ENCODE measurements around the gene BRF1. TPM values are rescaled to one million over a fixed set of nuclear protein-coding genes. Genes with fewer than 3 reads are reported as not detected.

Gene BRF1
- total RNA-seq, 1 donor from 2014 or later, result 47.7 TPM

GRCh38 chr14:105275267-105275946, 25.4 kb downstream of the BRF1 start:
- TF ChIP-seq CTCF (conservative IDR thresholded peaks at IDR 0.05), result no peak
- Mint-ChIP-seq H3K36me3 (no peaks in the 10 kb centered on the region), H3K27me3 (no peaks in the 10 kb centered on the region), H3K4me1 (ENCODE audit: unreplicated experiment) (peaks cover 9% of the 10 kb centered on the region), H3K9me3 (no peaks in the 10 kb centered on the region), H3K27ac (peak overlapping the region; percentile 31), H3K4me3 (no peak overlapping the region)
- DNase-seq (ENCODE audit: extremely low spot score, unreplicated experiment), result no peak

DNA sequence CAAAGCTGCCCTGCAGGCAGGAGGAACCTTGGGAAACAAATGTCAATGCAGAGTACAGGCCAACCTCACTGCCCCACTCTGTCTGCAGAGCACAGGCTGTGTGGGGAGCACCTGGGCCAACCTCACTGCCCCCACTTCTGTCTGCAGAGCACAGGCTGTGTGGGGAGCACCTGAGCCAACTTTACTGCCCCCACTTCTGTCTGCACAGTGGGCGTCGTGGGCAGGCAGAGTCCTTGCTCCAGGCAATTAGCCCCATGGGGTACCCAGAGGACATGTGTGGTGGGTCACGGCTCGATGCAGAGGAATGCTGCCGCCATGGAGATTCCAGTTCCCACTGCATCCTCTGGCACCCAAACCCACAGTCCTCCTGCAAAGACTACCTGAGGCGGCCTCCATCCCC, 26.2 kb downstream of the BRF1 start:
- Mint-ChIP-seq H3K4me1 (ENCODE audit: unreplicated experiment) (peaks cover 9% of the 10 kb centered on the region), H3K27me3 (no peaks in the 10 kb centered on the region), H3K4me3 (no peak overlapping the region), H3K9me3 (no peaks in the 10 kb centered on the region), H3K36me3 (no peaks in the 10 kb centered on the region), H3K27ac (peak overlapping the region; percentile 31)
- TF ChIP-seq CTCF (conservative IDR thresholded peaks at IDR 0.05), result no peak
- no peak for DNase-seq (ENCODE audit: extremely low spot score, unreplicated experiment)

DNA sequence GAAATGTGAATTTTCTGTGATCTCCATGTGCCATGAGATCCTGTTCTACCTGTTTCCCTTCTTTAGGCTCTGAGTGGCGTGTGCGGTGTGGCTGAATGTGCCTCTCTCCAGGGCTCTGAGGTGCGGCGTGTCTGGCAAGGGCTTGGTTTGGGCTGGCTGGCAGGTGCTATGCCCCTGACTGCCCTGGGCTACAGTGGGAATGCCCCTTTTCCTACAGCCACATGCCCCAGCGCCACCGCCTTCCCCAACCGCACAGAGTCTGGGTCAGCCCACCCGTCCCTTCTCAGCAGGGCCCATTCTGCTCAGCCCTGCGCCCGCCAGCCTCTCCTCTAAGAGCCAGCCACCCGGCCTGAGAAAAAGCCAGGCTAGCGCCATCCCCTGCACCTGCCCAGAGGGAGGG, 27.7 kb downstream of the BRF1 start:
- H3K27me3 Mint-ChIP-seq, result no peaks in the 10 kb centered on the region

GRCh38 chr14:105272623-105273022, 28.2 kb downstream of the BRF1 start:
- no peaks in the 10 kb centered on the region for H3K9me3 Mint-ChIP-seq
- H3K4me1 Mint-ChIP-seq (ENCODE audit: unreplicated experiment), result peaks cover 9% of the 10 kb centered on the region
- no peak for DNase-seq (ENCODE audit: extremely low spot score, unreplicated experiment)

More for the DNA sequence above, 27.7 kb downstream of the BRF1 start:
- H3K4me1 Mint-ChIP-seq (ENCODE audit: unreplicated experiment), result peaks cover 9% of the 10 kb centered on the region
- TF ChIP-seq CTCF (conservative IDR thresholded peaks at IDR 0.05), result no peak
- H3K36me3 Mint-ChIP-seq, result no peaks in the 10 kb centered on the region
- DNase-seq (ENCODE audit: extremely low spot score, unreplicated experiment), result no peak
- H3K27ac Mint-ChIP-seq, result peak overlapping the region; percentile 82
- H3K9me3 Mint-ChIP-seq, result no peaks in the 10 kb centered on the region
- H3K4me3 Mint-ChIP-seq, result peak overlapping the region; percentile 31

GRCh38 chr14:105271224-105271890, 29.4 kb downstream of the BRF1 start:
- Mint-ChIP-seq H3K4me3 (no peak overlapping the region), H3K27me3 (no peaks in the 10 kb centered on the region), H3K4me1 (ENCODE audit: unreplicated experiment) (peaks cover 9% of the 10 kb centered on the region), H3K27ac (no peak overlapping the region), H3K9me3 (no peaks in the 10 kb centered on the region), H3K36me3 (no peaks in the 10 kb centered on the region)
- no peak for DNase-seq (ENCODE audit: extremely low spot score, unreplicated experiment)
- TF ChIP-seq CTCF (conservative IDR thresholded peaks at IDR 0.05), result no peak

More at GRCh38 chr14:105272623-105273022, 28.2 kb downstream of the BRF1 start:
- peak overlapping the region; percentile 82 for H3K27ac Mint-ChIP-seq
- no peak for TF ChIP-seq CTCF (conservative IDR thresholded peaks at IDR 0.05)
- no peaks in the 10 kb centered on the region for H3K36me3 Mint-ChIP-seq
- peak overlapping the region; percentile 31 for H3K4me3 Mint-ChIP-seq
- H3K27me3 Mint-ChIP-seq, result no peaks in the 10 kb centered on the region
